Thyroid gland (tissue), 4 donors: Measurements from ENCODE around the gene SCAMP3. TPM values are rescaled to one million over a fixed set of nuclear protein-coding genes. Genes with fewer than 3 reads are reported as not detected.
A peak's percentile ranks its signal among the peaks of the same experiment; 100 is the strongest.

Source experiments
- DNase-seq, 2 donors: peaks; one replicate each; pipeline ENCODE4 v3.0.0-alpha.2; 2019
- H3K27ac ChIP-seq, 3 donors: fragments of 200-600 bp; sonication (generic); 1 replicate in 2 of 3; 2 replicates in 1 of 3; pipeline ENCODE4 v1.5.1; 2016 to 2019; ENCODE audit warnings: mild to moderate bottlenecking in 1 of 3, moderate library complexity in 1 of 3
- H3K27me3 ChIP-seq: fragments of 200-600 bp; sonication (generic); one replicate; pipeline ENCODE4 v1.5.1; 2019
- H3K36me3 ChIP-seq, 2 donors: fragments of 200-600 bp; sonication (generic); one replicate each; pipeline ENCODE4 v1.5.1; 2016 to 2019
- H3K4me1 ChIP-seq, 2 donors: fragments of 200-600 bp; sonication (generic); one replicate each; pipeline ENCODE4 v1.5.1; 2017 to 2019
- H3K4me3 ChIP-seq, 3 donors: fragments of 200-600 bp; sonication (generic); replicated peaks in 1 of 3; 1 replicate in 2 of 3; 2 replicates in 1 of 3; pipeline ENCODE4 v1.5.1; 2016; ENCODE audit warnings: mild to moderate bottlenecking in 1 of 3
- H3K9me3 ChIP-seq: fragments of 200-600 bp; sonication (generic); one replicate; pipeline ENCODE4 v1.5.1; 2017
- CTCF ChIP-seq, 6 experiments: fragments of 200-600 bp in 3 of 6; fragments of 450-650 bp in 3 of 6; sonication (generic) in 3 of 6; IDR thresholded peaks; one replicate each; pipeline ENCODE4 v1.5.1; 2016 to 2019; ENCODE audit warnings: antibody characterized with exemption in 6 of 6, mild to moderate bottlenecking in 2 of 6, inconsistent platforms in 1 of 6, moderate library complexity in 1 of 6
- POLR2A ChIP-seq, 2 donors: fragments of 450-650 bp; IDR thresholded peaks; one replicate each; pipeline ENCODE4 v1.6.1; 2017; ENCODE audit warnings: antibody characterized with exemption in 2 of 2, mild to moderate bottlenecking in 2 of 2, moderate library complexity in 1 of 2
- WGBS, 2 donors: methylation state at CpG; one replicate each; pipeline ENCODE4 v1.1.5; 2017; 5-methylcytosine and 5-hydroxymethylcytosine counted together
- intact Hi-C: fragments of 100-400 bp; cut with DNase I; formaldehyde crosslinking; loops from one replicate; pipeline ENCODE4 v1.15.1; 2023
- total RNA-seq, 4 donors: library from RNA; depleted of rRNA; stranded (reverse); fragments of >200 nt; gene quantifications; one replicate each; pipeline ENCODE4 v1.2.3, GENCODE V29; 2016

SCAMP3 gene
- total RNA-seq, 4 donors from 2014 or later, result 51.9 to 73.5 (median 62.7) TPM

GRCh38 chr1:155263067-155263466 is 907 bp upstream of the SCAMP3 start:
- intact Hi-C loops, result no loop called here
- DNase-seq, result no peak
- Histone ChIP-seq H3K4me3 (no peak overlapping the region), H3K9me3 (no peaks in the 10 kb centered on the region), H3K36me3 (peaks cover 46 to 54% of the 10 kb centered on the region in 2 donors), H3K27ac (no peak overlapping the region), H3K27me3 (no peaks in the 10 kb centered on the region), H3K4me1 (peaks cover 11 to 12% of the 10 kb centered on the region in 2 donors)
- WGBS, 2 donors, result 89 to 92% methylated on average over 11 of the region's 11 CpGs
- TF ChIP-seq POLR2A (IDR thresholded peaks at IDR 0.05), result no peak
- TF ChIP-seq CTCF (IDR thresholded peaks at IDR 0.05), result no peak

DNA sequence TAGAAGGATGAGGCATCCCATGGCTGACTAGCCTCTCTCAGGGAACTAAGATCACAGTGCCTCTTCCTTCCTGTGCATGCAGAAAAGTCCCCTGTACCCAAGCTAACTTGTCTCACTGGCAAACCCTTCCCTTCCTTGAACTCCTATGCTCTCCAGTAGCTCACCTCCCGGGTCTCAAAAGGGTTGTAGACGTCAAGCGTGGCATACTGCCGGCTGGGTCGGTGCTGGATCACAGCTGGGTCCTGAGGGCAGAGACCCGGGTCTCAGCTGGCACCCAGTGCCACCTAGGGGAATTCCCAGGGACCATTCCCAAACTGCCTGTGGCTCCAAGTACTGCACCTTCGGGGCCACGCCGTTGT is 688 bp downstream of the SCAMP3 start:
- Histone ChIP-seq H3K4me3 (peak overlapping the region; percentile 50 to 57 (median 53)), H3K27ac (peak overlapping the region; percentile 12 to 80 (median 52)), H3K4me1 (peaks cover 11 to 12% of the 10 kb centered on the region in 2 donors), H3K9me3 (no peaks in the 10 kb centered on the region), H3K36me3 (peaks cover 30 to 38% of the 10 kb centered on the region in 2 donors), H3K27me3 (no peaks in the 10 kb centered on the region)
- 0% methylated on average over 7 to 9 of the region's 9 CpGs for WGBS, 2 donors
- TF ChIP-seq CTCF (IDR thresholded peaks at IDR 0.05) (peak in 1 of 6 experiments; percentile 19), POLR2A (IDR thresholded peaks at IDR 0.05) (no peak)
- intact Hi-C loops, result no loop called here
- peak in 1 of 2 donors; percentile 20 for DNase-seq

DNA sequence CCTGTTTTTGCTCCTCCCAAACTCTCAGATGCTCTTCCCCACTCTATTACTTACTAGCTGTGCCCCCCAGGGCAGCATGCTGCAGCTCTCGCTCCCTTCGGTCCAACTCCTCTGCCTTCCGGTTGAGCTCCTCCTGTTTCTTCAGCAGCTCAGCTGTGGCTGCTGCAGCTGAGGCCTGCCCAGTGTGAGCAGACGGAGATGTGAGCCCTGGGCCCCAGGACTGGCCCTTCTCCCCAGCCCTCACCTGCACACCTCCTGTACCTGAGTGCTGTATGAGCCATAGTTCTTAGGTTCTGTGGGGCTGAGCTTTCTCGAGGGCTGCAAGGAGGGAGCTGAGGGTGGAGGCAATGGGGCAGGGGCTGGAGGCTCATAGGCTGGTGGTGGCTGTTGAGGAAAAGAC is 1.9 kb downstream of the SCAMP3 start:
- Histone ChIP-seq H3K4me3 (no peak overlapping the region), H3K9me3 (no peaks in the 10 kb centered on the region), H3K27ac (no peak overlapping the region), H3K4me1 (peaks cover 12 to 19% of the 10 kb centered on the region in 2 donors), H3K36me3 (peaks cover 22 to 26% of the 10 kb centered on the region in 2 donors), H3K27me3 (no peaks in the 10 kb centered on the region)
- DNase-seq, result no peak
- intact Hi-C loops, result no loop called here
- WGBS, 2 donors, result 89 to 92% methylated on average over 5 of the region's 5 CpGs
- no peak for TF ChIP-seq POLR2A (IDR thresholded peaks at IDR 0.05)
- no peak for TF ChIP-seq CTCF (IDR thresholded peaks at IDR 0.05)

GRCh38 chr1:155256058-155256852 is 5.9 kb downstream of the SCAMP3 start:
- 80 to 86% methylated on average over 14 to 20 of the region's 20 CpGs for whole genome bisulfite sequencing, 2 donors
- intact Hi-C loops, result loop anchor here (5.0 kb wide), 1 partner anchor 66 kb away; the partner anchor contains the start of gene RUSC1

More at GRCh38 chr1:155256058-155256852, 5.9 kb downstream of the SCAMP3 start:
- Histone ChIP-seq H3K27me3 (no peaks in the 10 kb centered on the region), H3K4me3 (no peak overlapping the region), H3K4me1 (peaks cover 14 to 23% of the 10 kb centered on the region in 2 donors), H3K27ac (peak overlapping the region; percentile 89 to 98 (median 95)), H3K9me3 (no peaks in the 10 kb centered on the region), H3K36me3 (peaks cover 3 to 4% of the 10 kb centered on the region in 2 donors)
- no peak for DNase-seq
- no peak for TF ChIP-seq POLR2A (IDR thresholded peaks at IDR 0.05)
- no peak for TF ChIP-seq CTCF (IDR thresholded peaks at IDR 0.05)
